ENCODE measurements around the gene CRLF2.
A peak's percentile ranks its signal among the peaks of the same experiment; 100 is the strongest.
"Not testable (repeated sequence)": the region's sequence is repeated elsewhere in the genome, so short reads cannot be mapped to it uniquely, and the experiment has no call there.

Gene CRLF2, protein sequence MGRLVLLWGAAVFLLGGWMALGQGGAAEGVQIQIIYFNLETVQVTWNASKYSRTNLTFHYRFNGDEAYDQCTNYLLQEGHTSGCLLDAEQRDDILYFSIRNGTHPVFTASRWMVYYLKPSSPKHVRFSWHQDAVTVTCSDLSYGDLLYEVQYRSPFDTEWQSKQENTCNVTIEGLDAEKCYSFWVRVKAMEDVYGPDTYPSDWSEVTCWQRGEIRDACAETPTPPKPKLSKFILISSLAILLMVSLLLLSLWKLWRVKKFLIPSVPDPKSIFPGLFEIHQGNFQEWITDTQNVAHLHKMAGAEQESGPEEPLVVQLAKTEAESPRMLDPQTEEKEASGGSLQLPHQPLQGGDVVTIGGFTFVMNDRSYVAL

DNA sequence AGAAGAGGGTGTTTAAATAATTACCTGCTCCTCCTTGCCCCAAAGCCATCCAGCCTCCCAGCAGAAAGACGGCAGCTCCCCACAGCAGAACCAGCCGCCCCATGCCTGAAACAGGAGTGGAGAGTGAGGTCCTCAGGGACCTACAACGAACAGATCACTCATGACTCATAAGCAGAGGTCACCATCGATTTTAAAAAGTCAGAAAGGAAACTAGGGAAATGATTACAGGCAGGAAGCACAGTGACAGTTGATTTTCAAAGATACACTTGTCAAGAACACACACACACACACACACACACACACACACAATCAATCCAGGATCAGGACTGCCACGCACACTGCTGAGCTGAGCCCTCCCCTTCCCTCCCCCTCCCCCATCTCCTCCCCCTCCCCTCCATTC, at the start of gene CRLF2:
TSS of gene CRLF2 (minus strand) at position 118 of the 400 bp plus-strand sequence. CDS start at position 103, 15 bp downstream.
- DNase-seq: no peak

DNA sequence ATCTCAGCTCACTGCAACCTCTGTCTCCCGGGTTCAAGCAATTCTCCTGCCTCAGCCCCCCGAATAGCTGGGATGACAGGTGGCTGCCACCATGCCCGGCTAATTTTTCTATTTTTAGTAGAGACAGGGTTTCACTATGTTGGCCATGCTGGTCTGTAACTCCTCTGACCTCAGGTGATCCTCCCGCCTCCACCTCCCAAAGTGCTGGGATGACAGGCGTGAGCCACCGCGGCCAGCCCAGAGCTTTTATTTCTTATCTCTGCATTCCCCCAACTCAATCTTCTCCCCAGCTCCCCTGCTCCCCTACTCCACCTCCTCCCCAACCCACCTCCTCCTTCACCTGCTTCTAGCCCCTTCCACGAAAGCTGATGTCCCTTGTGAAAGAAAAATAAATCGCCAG, 49.3 kb upstream of the CRLF2 start:
- not testable (repeated sequence) for DNase-seq

DNA sequence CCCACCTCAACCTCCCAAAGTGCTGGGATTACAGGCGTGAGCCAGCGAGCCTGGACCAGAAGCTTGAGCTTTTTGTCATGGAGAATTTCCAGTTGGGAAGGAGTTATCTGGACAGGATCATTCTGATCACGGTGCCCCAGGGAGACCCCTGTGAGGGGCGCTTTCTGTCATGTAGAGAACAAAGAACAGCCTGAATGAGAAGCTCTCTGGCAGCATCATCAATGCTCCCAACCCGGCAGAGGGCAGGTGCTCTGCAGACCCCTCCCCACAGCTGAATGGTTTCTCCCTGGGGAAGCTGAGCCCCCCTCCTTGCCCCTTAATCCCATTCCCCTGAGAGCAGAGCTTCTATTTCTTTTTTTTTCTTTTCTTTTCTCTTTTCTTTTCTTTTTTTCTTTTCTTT, 48.8 kb upstream of the CRLF2 start:
- DNase-seq: no peak

DNA sequence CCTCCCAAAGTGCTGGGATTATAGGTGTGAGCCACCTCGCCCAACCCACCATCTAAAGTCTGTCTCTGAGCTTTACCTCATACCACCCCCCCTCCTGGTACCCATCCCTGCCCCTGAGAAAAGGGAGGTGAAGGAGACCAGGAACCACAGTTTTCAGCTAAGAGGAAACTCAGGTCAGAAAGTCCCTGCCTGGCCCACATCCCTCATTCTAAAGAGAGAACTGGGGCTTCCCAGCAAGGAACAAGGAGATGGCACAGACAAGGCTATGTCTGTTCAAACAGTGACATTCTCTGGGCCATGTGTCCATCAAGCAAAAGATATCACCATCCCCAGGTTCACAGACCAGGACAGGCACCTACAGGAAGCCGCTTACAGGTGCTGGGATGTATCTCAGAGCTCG, 40.4 kb upstream of the CRLF2 start:
- DNase-seq: no peak

DNA sequence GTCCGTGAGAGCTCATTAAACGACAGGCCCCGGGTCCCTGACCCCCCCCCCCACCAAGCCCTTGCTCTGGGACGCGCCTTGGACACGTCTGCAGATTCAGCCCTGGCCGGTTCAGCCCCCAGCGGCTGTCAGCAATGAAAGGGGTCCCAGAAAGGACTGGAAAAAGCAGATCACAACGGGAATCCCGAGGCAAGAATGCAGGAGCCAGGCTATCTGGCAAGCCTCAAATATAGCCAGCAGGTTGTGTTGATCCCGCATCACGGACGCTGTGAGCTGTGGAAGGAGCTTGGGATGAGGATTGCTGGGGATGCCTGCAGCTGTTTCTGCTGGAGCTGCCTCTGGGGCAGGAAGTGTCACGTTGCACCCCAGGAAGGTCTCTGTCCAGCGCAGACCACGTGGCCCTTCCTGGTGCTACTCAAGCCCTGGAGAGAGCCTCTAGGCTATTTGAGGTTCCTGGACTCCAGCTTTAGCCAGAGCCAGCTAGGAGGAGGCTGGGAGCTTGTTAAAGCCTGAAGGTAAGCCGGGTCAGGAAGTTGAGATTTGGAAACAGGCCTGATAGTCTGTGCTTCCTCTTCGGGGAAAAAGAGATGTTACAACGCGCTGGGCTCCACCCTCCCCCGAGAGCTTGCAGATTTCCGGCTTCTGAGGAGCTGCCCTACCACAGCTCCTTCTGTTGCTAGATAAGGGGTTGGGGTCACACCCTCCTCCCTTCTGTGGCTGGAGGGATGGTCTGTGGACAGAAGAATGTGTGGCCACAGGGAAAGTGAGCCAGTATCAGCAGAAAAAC, 36.8 kb upstream of the CRLF2 start:
- DNase-seq: no peak

DNA sequence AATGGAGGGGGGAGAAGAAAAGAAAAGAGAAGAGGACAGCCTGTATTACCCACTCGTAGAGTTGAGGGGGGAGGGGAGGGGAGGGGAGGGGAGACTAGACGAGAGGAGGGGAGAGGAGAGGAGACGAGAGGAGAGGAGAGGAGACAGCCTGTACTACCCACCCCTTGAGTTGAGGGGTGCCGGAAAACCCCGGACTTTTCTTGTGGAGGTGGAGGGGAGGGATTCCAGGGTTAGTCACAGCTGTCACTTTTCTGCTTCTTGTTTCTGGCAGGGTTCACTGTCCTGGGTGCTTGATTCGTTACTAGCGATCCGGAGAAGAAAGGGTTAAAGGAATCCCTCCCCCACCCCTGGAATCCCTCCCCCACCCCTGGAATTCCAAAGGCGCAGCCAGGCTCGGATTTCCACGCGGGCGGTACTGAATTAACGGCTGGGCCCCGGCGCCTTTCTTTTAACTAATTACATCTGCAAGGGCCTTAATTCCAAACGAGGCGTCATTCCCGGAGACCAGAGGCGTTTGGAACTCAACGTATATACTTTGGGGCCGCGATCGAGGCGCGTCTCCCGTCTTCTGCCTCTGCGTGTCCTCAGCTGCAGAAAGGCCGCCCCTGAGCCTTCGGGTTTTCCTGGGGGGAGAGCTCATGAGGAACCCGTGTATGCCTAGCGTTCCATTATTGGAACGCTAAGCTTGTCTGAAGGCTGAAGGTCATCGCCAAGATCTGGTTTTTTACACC, 36.0 kb upstream of the CRLF2 start:
- peak; percentile 11 to 25 for DNase-seq

DNA sequence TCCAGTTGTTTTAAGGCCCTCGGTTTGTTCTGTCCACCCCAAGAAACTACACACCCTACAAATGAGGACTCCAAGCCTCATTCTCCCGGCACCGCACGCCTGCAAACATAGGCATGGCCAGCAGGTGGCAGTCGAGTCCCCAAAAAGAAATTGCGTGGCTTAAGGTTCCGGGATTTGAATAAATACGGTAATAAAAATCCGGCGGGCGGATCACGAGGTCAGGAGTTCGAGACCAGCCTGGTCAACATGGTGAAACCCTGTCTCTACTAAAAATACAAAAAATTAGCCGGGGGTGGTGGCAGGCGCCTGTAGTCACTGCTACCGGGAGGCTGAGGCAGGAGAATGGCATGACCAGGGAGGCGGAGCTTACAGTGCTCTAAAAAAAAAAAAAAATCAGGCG, 34.4 kb upstream of the CRLF2 start:
- peak; percentile 44 to 58 for DNase-seq

DNA sequence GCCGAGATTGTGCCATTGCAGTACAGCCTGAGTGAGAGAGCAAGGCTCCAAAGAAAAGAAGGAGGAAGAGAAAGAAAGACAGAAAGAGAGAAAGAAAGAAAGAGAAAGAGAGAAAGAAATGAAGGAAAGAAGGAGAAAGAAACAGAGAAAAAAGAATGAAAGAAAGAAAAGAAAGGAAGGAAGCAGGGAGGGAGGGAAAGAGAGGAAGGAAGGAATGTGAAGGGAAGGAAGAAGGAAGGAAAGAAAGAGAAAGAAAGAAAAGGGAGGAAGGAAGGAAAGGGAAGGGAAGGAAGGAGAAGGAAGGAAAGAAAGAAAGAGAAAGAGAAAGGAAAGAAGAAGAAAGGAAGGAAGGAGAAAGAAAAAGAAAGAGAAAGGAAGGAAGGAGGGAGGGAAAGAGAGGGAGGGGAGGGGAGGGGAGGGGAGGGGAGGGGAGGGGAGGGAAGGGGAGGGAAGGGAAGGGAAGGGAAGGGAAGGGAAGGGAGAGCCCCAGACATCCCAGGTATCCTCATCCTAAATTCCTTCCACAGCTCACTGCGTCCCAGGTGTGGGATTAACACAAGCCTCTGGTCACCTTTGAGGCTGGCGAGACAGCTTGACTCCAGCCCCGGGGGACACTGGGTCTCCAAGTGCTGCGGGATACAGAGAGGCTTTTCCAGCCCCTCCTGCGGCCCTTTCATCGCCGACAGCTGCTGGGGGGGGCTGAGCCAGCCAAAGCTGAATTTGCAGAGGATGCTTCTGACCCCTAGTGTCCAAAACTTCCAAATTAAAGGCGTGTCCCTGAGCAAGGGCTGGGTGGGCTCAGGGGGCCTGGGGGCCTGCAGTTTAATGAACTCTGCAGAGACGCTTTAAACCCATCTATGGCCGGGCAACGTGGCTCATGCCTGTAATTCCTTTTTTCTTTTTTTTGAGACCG, 32.0 kb upstream of the CRLF2 start:
- DNase-seq: no peak

DNA sequence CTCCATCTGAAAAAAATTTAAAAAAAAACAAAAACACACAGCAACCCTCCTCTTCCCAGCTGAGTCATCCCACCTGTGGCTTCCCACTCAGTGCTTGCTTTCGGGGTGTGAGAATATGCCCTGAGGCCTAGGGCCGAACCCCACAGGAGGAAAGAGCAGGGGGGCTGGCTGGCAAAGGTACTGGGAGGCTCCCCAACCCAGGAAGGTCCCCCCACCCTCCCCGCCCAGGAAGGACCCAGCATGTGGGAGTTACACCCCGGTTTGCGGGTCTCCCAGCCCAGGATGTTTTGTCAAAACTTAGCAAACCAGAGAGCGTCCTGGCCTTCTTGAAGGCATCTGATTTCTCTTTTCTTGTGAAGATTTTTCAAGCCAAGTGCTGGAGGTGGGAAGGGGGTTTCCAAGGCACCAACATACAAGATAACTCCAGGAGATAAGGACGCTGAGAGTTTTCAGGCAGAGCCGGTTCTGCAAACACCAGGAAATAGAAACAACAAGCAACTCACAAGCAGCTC, 30.5 kb upstream of the CRLF2 start:
- DNase-seq: no peak

DNA sequence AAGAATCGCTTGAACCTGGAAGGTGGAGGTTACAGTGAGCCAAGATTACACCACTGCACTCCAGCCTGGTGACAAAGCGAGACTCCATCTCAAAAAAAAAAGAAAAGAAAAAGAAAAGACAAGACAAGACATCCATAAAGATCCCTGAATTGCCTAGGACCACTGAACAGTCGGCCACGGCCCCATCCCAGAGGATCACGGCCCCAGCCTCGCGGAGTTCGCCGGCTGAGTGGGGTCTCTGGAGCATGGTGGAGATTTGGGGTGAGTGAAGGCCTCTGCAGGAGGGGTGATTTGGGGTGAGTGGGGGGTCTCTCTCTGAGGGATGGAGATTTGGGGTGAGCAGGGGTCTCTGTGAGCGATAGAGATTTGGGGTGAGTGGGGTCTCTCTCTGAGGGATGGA, 28.1 kb upstream of the CRLF2 start:
- not testable (repeated sequence) for DNase-seq

DNA sequence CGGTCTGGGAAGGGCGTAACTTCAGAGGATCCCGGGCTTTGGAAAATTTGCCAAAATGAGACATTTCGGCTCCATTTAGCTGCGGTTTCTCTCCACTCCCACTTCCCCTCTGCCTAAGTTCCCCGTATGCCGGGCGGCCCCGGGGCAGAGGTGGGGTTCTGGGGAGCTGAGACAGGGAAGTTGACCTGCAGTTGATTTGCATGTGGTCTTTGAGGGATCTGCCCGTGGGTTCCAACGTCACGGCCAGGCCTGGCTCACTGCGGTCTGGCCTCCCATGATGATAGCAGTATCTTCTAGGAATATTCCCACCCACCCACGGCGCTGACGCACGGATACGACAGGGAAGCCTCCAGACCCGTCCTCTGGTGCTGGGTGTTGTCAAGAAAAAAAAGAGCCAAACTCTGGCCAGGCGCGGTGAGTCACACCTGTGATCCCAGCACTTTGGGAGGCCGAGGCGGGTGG, 27.3 kb upstream of the CRLF2 start:
- DNase-seq: peak; percentile 34 to 49

DNA sequence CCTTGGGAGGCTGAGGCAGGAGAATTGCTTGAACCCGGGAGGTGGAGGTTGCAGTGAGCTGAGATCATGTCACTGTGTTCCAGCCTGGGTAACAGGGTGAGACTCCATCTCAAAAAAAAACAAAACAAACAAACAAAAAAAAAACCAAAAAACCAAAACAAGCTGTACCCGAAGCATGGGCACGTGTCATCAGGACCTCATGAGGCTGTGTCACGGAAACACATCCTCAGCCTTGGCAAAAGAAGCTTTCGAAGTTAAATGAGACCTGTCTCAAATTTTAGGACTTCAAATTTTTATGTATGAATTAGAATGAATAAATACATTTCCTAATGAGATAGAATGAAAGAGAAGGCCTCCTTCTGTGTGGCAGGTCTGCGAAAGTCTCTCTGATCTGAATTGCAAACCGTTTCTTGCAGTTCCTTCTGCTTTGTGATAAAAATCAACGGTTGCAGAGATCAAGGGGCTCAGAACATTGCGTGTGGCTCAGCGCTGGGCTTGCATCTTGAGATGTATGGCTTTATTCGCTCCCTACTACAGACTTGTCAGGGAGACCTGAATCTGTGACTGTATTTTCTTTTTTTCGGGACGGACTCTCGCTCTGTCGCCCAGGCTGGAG, 19.5 kb upstream of the CRLF2 start:
- no peak for DNase-seq

DNA sequence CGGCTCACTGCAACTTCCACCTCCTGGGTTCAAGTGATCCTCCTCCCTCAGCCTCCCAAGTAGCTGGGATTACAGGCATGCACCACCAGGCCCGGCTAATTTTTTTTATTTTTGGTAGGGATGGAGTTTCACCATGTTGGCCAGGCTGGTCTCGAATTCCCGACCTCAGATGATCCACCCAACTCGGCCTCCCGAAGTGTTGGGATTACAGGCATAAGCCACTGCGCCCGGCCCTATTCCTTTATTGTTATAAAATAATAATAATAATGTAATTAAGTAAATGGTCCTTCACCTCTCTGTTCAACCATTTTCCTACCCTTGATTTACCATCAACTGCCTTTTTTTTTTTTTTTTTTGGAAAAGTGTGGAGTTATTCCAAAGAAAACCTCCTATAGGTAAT, 15.7 kb upstream of the CRLF2 start:
- not testable (repeated sequence) for DNase-seq

DNA sequence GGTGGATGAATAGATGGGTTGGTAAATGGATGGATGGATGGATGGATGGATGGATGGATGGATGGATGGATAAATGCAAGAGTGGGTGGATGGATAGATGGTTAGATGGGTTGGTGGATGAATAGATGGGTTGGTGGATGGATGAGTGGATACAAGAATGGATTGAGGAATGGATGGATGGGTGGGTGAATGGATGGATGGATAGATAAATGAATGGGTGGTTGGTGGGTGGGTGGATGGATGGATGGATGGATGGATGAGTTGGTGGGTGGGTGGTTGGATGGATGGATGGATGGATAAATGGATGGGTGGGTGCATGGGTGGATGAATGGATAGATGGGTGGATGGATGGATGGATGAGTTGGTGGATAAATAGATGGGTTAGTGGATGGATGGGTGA, 13.8 kb upstream of the CRLF2 start:
- no peak for DNase-seq

DNA sequence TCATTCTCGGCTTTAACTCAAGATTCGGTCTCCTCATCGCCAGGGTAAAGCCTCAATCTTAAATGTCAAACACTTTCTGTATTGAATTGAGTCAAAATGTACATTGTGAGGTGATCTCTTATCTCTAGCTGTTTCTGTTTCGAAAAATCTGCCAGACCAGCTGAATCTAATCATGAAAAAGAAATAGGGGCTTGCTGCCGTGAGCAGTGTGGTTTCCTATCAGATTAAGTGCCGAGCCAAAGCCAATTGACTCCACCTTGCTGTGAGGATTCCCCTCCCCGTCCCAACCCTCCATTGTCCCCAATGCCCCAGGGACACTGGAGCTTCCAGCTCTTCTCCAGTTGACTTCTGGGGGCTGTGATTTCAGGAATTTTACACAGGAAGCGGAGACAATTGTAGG, 12.5 kb upstream of the CRLF2 start:
- DNase-seq: no peak

DNA sequence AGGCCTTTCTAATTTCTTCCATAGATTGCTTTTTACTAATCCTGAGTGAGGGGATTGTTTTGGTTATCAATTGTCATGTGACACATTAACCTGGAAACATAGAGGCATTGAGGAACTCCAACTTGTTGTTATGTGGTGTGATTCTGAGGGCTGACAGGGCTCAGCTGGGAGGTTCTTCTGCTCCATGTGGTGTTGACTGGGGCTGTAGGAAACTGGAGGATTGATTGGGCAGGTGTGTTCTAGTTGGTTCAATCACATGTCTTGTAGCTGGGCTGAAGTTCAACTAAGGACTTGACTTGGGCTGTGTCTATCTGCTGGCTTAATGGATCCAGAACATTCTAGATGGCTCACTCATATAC, 10.8 kb upstream of the CRLF2 start:
- DNase-seq: no peak

DNA sequence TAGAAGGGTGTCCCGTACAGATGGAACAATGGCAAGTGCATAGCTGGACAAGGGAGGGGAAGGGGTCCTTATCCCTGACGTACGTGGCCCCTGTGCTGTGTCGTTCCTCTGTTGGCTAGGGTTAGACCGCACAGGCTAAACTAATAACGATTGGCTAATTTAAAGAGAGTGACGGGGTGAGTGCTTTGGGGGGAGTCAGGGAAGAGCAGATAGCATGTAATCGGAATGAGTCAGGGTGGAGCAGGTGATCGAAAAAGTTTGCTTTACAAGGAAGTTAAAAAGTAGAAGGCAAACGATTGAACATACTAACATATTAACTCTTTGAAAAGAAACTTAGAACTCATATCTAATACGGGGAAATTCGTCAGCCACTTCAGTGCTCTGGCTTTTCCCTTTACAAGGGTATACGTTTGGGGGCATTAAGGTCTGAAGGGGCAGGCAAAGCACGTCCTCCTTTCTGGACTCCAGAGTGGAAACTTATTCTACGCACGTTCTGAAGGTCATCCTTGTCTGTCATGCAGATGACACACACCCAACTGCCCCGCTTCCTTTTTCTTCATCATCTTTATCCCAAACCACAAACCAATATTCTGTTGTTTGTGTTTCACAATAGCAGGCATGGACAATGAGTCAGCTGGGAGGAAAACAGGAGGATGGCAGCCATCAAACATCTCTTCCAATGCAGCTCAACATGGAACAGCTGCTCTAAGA, 10.2 kb upstream of the CRLF2 start:
- no peak for DNase-seq

DNA sequence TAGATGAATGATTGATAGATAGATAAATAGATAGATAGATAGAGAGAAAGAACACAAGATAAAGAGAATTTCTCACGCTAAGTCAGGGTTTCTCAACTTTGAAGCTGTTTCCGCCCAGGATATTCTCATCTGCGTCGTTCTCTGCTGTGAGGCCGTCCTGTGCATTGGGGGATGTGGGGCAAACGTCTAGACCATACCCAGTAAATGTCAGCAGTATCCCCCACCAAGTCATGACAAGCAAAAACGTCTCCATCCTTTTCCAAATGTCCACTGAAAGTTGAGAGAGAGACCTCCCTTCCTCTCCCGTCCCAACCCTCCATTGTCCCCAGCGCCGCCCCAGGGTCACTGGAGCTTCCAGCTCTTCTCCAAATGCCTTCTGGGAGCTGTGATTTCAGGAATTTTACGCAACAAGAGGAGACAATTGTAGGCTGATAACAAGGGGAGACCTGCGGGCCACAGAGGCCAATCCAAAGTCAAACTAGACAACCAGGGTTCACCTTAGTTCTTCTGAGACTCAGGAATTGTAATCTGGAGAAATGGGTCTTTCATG, 8.9 kb upstream of the CRLF2 start:
- no peak for DNase-seq

DNA sequence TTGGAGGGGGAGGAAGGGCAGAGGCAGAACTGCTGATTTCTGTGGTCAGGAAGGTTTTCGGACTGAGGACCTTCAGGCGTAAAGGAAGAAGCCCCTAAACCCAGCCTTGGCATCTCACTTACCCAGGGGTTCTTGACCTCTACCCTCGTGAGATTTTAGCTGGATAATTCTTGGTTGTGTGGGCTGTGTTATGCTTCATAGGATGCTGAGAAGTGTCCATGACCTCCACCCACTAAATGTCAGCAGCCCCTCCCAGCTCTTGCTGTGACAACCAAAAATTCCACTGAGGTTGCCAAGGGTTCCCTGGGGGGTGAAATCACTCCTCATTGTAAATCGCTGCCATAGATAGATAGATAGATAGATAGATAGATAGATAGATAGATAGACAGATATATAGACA, 5.8 kb upstream of the CRLF2 start:
- DNase-seq: no peak

DNA sequence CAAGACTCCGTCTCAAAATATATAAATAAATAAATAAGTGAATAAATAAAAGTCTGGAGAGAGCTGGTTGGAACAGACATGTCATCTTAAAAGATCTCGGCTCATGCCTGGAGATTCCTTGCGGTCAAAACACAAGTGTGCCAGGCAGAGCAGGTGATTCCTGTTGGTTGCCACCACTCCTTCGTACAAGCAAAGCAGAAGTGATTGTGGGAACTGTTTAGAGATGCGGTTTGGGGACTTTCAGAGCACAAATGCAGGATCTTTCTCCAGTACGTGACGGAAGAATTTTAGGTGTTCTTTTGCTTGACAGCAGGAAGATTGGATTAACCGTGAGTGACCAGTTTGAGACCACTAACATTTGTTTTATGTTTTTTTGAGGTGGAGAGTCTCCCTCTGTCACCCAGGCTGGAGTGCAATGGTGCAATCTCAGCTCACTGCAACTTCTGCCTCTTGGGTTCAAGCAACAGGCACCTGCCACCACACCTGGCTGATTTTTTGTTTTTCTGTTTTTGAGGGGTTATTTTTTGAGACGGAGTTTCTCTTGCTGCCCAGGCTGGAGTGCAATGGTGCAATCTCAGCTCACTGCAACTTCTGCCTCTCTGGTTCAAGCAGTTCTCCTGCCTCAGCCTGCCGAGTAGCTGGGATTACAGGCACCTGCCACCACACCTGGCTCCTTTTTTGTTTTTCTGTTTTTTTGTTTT, 2.8 kb upstream of the CRLF2 start:
- peak; percentile 47 to 49 for DNase-seq

Measured in Kasumi-1 (cell line).